ENCODE results near the gene ANKRD55.
"Not testable (repeated sequence)": the region's sequence is repeated elsewhere in the genome, so short reads cannot be mapped to it uniquely, and the experiment has no call there.

Gene ANKRD55

GRCh38 chr5:56160723-56161438 is 72.2 kb downstream of the ANKRD55 start:
- no peak for DNase-seq (ENCODE audit: low read depth)
- no peak overlapping the region for H3K4me3 ChIP-seq (ENCODE audit: low read depth, low read length)
- TF ChIP-seq CTCF (conservative IDR thresholded peaks at IDR 0.05; ENCODE audit: low read depth, low read length): no peak

GRCh38 chr5:56159521-56159947 is 73.6 kb downstream of the ANKRD55 start:
- H3K4me3 ChIP-seq (ENCODE audit: low read depth, low read length): no peak overlapping the region
- TF ChIP-seq CTCF (conservative IDR thresholded peaks at IDR 0.05; ENCODE audit: low read depth, low read length): no peak
- peak; percentile 53 for DNase-seq (ENCODE audit: low read depth)

GRCh38 chr5:56158331-56158960 is 74.7 kb downstream of the ANKRD55 start:
- no peak for TF ChIP-seq CTCF (conservative IDR thresholded peaks at IDR 0.05; ENCODE audit: low read depth, low read length)
- H3K4me3 ChIP-seq (ENCODE audit: low read depth, low read length): no peak overlapping the region
- DNase-seq (ENCODE audit: low read depth): no peak

- not testable (repeated sequence) for DNase-seq (ENCODE audit: low read depth); H3K4me3 ChIP-seq (ENCODE audit: low read depth, low read length)
Measured at GRCh38 chr5:56157191-56157621, 75.9 kb downstream of the ANKRD55 start.

GRCh38 chr5:56156585-56157190 is 76.4 kb downstream of the ANKRD55 start:
- H3K4me3 ChIP-seq (ENCODE audit: low read depth, low read length); DNase-seq (ENCODE audit: low read depth): not testable (repeated sequence)

GRCh38 chr5:56155992-56156584 is 77.0 kb downstream of the ANKRD55 start:
- H3K4me3 ChIP-seq (ENCODE audit: low read depth, low read length): no peak overlapping the region
- no peak for DNase-seq (ENCODE audit: low read depth)
- TF ChIP-seq CTCF (conservative IDR thresholded peaks at IDR 0.05; ENCODE audit: low read depth, low read length): no peak

GRCh38 chr5:56154732-56155484 is 78.2 kb downstream of the ANKRD55 start:
- no peak overlapping the region for H3K4me3 ChIP-seq (ENCODE audit: low read depth, low read length)
- TF ChIP-seq CTCF (conservative IDR thresholded peaks at IDR 0.05; ENCODE audit: low read depth, low read length): no peak
- peak; percentile 53 for DNase-seq (ENCODE audit: low read depth)

Data from choroid plexus epithelial cell (primary cell).